ENCODE measurements around the gene ANKRD12.

DNA sequence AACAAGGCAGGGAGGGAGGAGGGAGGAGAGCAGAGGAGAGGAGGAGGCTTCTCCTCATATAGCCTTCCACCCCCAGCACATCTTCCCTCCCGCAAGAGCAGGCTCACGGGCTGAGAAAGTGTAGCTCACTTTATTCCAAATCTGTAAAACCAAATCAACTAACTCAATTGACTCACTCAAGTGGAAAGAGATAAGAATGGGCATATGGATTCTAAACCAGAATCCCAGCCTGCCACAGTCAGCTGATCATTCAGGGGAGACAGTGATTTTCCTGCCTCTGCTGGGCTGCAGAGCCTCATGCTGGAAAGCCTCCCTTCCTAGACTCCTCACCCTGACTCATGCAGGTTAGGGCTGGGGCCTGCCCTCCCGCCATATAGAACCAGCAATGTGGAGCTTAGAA lies 193.8 kb downstream of the ANKRD12 start:
- no peak for TF ChIP-seq EZH2 (IDR thresholded peaks at IDR 0.05; ENCODE audit: low read length, unreplicated experiment)
- TF ChIP-seq, protein P1, sequence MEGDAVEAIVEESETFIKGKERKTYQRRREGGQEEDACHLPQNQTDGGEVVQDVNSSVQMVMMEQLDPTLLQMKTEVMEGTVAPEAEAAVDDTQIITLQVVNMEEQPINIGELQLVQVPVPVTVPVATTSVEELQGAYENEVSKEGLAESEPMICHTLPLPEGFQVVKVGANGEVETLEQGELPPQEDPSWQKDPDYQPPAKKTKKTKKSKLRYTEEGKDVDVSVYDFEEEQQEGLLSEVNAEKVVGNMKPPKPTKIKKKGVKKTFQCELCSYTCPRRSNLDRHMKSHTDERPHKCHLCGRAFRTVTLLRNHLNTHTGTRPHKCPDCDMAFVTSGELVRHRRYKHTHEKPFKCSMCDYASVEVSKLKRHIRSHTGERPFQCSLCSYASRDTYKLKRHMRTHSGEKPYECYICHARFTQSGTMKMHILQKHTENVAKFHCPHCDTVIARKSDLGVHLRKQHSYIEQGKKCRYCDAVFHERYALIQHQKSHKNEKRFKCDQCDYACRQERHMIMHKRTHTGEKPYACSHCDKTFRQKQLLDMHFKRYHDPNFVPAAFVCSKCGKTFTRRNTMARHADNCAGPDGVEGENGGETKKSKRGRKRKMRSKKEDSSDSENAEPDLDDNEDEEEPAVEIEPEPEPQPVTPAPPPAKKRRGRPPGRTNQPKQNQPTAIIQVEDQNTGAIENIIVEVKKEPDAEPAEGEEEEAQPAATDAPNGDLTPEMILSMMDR (conservative IDR thresholded peaks at IDR 0.05; ENCODE audit: low read depth, low read length), result no peak
- no peak for TF ChIP-seq EZH2phosphoT487 (IDR thresholded peaks at IDR 0.05; ENCODE audit: borderline replicate concordance, low read length)
